ENCODE measurements around the gene WDR46.

WDR46 gene

GRCh38 chr6:33312361-33313104 lies 23.5 kb upstream of the WDR46 start:
- no peak overlapping the region for H3K27ac ChIP-seq (ENCODE audit: low read length)

GRCh38 chr6:33306356-33306755 lies 17.3 kb upstream of the WDR46 start:
- Histone ChIP-seq H3K27me3 (ENCODE audit: control insufficient read depth, insufficient read depth, low read length) (no peaks in the 10 kb centered on the region), H3K36me3 (ENCODE audit: control insufficient read depth, low read depth, low read length) (peaks cover 8% of the 10 kb centered on the region), H3K4me3 (ENCODE audit: low read length) (no peak overlapping the region), H3K9me3 (ENCODE audit: control insufficient read depth, low read depth, low read length) (no peaks in the 10 kb centered on the region), H3K4me1 (ENCODE audit: control insufficient read depth, low read depth, low read length) (no peaks in the 10 kb centered on the region), H3K9ac (ENCODE audit: low read length) (no peak overlapping the region), H3K27ac (ENCODE audit: low read length) (no peak overlapping the region)

More at GRCh38 chr6:33312361-33313104, 23.5 kb upstream of the WDR46 start:
- Histone ChIP-seq H3K27me3 (ENCODE audit: control insufficient read depth, insufficient read depth, low read length) (no peaks in the 10 kb centered on the region), H3K4me3 (ENCODE audit: low read length) (peak overlapping the region; percentile 89), H3K9ac (ENCODE audit: low read length) (peak overlapping the region; percentile 82), H3K36me3 (ENCODE audit: control insufficient read depth, low read depth, low read length) (no peaks in the 10 kb centered on the region), H3K9me3 (ENCODE audit: control insufficient read depth, low read depth, low read length) (no peaks in the 10 kb centered on the region), H3K4me1 (ENCODE audit: control insufficient read depth, low read depth, low read length) (peaks cover 15% of the 10 kb centered on the region)

GRCh38 chr6:33305052-33305451 lies 16.0 kb upstream of the WDR46 start:
- H3K36me3 ChIP-seq (ENCODE audit: control insufficient read depth, low read depth, low read length), result peaks cover 8% of the 10 kb centered on the region
- H3K4me3 ChIP-seq (ENCODE audit: low read length), result no peak overlapping the region
- no peaks in the 10 kb centered on the region for H3K27me3 ChIP-seq (ENCODE audit: control insufficient read depth, insufficient read depth, low read length)
- no peak overlapping the region for H3K9ac ChIP-seq (ENCODE audit: low read length)
- no peaks in the 10 kb centered on the region for H3K9me3 ChIP-seq (ENCODE audit: control insufficient read depth, low read depth, low read length)
- no peaks in the 10 kb centered on the region for H3K4me1 ChIP-seq (ENCODE audit: control insufficient read depth, low read depth, low read length)
- no peak overlapping the region for H3K27ac ChIP-seq (ENCODE audit: low read length)

- H3K36me3 ChIP-seq (ENCODE audit: control insufficient read depth, low read depth, low read length), result peaks cover 8% of the 10 kb centered on the region
- H3K4me1 ChIP-seq (ENCODE audit: control insufficient read depth, low read depth, low read length), result no peaks in the 10 kb centered on the region
- H3K9ac ChIP-seq (ENCODE audit: low read length), result no peak overlapping the region
- no peak overlapping the region for H3K27ac ChIP-seq (ENCODE audit: low read length)
- no peak overlapping the region for H3K4me3 ChIP-seq (ENCODE audit: low read length)
- no peaks in the 10 kb centered on the region for H3K27me3 ChIP-seq (ENCODE audit: control insufficient read depth, insufficient read depth, low read length)
- no peaks in the 10 kb centered on the region for H3K9me3 ChIP-seq (ENCODE audit: control insufficient read depth, low read depth, low read length)
Observed at GRCh38 chr6:33304216-33304615, 15.2 kb upstream of the WDR46 start.

DNA sequence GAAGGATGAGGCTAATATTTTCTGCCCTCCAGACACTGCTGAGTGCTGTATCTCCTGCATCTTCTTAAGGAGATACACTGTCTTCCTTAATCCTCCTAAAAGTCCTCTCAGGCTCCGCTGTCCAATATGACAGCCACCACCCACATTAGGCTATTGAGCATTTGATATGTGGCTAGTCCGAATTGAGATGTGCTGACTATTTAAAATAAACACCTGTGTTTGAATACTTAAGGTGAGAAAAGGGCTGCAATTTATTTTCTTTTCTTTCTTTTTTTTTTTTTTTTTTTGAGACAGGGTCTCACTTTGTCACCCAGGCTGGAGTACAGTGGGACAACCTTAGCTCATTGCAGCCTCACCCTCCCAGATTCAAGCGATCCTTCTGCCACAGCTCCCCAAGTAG lies 12.8 kb upstream of the WDR46 start:
- H3K4me1 ChIP-seq (ENCODE audit: control insufficient read depth, low read depth, low read length), result peaks cover 3% of the 10 kb centered on the region

DNA sequence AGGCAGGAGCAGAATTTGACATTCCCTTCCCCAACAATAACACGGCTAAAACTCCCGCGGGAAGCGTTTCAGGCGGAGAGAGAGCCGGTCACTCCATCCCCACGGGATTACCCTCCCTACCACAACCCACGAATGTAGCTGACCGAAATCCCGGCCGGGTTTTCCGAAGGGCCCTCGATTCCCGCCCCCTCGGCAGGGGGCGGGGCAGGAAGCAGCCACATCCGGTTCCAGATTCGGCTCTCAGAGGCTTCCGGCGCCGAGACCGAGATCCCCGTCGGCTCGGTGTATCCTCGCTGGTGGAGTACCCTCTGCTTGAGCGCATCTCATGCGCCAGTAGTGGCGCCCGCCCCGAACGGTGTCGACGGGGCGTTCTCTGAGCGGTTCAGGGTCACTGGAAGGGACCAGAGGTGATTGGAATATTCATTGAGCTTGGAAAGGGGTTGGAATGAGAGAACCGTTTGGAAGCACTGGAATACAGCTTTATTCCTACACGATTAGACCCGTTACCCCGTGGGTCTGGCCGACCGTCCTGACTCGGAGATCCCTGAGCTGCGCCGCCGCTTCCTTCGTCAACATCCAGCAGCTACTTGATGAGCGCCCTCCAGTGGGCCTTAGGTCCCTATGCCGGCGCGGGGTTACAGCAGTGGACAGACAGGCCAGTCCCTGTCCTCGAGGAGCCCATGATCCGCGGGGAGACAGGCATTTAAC lies 10.4 kb upstream of the WDR46 start:
- H3K9me3 ChIP-seq (ENCODE audit: control insufficient read depth, low read depth, low read length), result no peaks in the 10 kb centered on the region
- no peaks in the 10 kb centered on the region for H3K27me3 ChIP-seq (ENCODE audit: control insufficient read depth, insufficient read depth, low read length)
- H3K27ac ChIP-seq (ENCODE audit: low read length), result peak overlapping the region; percentile 82
- H3K36me3 ChIP-seq (ENCODE audit: control insufficient read depth, low read depth, low read length), result peaks cover 8% of the 10 kb centered on the region
- peaks cover 3% of the 10 kb centered on the region for H3K4me1 ChIP-seq (ENCODE audit: control insufficient read depth, low read depth, low read length)
- peak overlapping the region; percentile 85 for H3K9ac ChIP-seq (ENCODE audit: low read length)
- H3K4me3 ChIP-seq (ENCODE audit: low read length), result peak overlapping the region; percentile 92

More for the DNA sequence above, 12.8 kb upstream of the WDR46 start:
- H3K9ac ChIP-seq (ENCODE audit: low read length), result no peak overlapping the region
- H3K27ac ChIP-seq (ENCODE audit: low read length), result no peak overlapping the region
- no peaks in the 10 kb centered on the region for H3K27me3 ChIP-seq (ENCODE audit: control insufficient read depth, insufficient read depth, low read length)
- peaks cover 8% of the 10 kb centered on the region for H3K36me3 ChIP-seq (ENCODE audit: control insufficient read depth, low read depth, low read length)
- no peak overlapping the region for H3K4me3 ChIP-seq (ENCODE audit: low read length)
- no peaks in the 10 kb centered on the region for H3K9me3 ChIP-seq (ENCODE audit: control insufficient read depth, low read depth, low read length)

DNA sequence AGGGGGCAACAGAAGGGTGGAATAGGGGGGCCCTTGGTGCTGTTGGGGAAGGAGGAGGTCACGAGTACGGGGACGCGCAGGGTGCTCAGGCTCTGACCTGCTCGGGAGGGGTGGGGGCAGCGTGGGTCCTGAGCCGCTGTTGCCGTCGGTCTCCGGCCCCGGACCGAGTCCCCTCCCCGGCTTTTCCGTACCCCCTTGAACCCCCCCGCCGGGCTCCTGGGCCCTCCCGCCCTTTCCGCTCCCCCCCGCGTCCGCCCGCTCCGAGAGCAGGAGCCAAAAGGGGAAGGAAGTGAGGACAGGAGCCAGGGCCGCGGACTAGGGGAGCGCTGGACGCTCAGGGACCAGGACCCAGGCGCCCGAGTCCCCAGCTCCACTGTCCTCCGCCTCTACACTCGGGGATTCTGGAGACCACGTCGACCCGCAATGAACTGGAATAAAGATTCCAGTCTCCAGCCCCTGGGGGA lies 9.8 kb upstream of the WDR46 start, which contains the start of gene RGL2:
Gene RGL2 (minus strand): TSS at position 170 of the 464 bp plus-strand sequence. CDS start 332 bp downstream, outside the sequence.
- Histone ChIP-seq H3K9me3 (ENCODE audit: control insufficient read depth, low read depth, low read length) (no peaks in the 10 kb centered on the region), H3K4me3 (ENCODE audit: low read length) (peak within 1 kb of the TSS; percentile 92), H3K27me3 (ENCODE audit: control insufficient read depth, insufficient read depth, low read length) (no peaks in the 10 kb centered on the region)

DNA sequence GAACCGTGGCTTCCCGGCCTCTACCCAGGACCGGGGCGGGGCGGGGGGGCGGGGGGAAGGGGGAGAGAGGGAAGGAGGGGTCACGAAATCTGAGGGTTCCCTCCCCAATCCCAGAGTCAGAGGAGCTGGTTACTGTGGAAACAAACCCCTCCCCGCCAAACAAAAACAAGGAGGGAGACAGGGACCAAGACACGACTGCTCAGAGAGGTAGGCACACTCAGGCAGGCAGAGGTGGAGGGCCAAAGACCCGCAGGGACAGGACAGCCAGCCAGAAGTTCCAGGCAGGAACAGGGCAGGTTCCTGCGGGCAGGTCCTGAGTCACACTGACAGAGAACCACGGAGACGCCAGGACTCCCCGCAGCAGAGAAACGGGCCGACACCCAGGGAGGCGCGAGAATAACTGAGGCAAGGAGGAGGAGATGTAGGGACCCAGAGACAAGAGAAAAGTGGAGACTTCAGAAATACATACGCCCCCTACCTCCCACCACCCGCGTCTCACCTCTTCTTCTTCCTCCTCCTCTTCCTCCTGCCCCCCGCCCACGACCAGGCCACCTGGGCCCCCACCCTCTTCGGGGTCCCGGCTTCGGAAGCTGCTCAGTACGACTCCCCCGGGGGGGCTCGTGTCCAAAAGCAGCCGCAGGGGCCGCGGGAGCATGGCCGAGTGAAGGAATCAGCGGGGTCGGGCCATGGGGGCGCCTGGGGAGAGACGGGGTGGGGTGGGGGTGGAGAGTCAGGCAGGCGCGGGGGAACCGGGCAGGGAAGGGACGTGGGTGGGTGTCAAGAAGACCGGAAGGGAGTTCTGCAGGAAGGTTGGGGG lies 9.1 kb upstream of the WDR46 start:
- peak overlapping the region; percentile 92 for H3K4me3 ChIP-seq (ENCODE audit: low read length)
- H3K36me3 ChIP-seq (ENCODE audit: control insufficient read depth, low read depth, low read length), result no peaks in the 10 kb centered on the region
- peaks cover 3% of the 10 kb centered on the region for H3K4me1 ChIP-seq (ENCODE audit: control insufficient read depth, low read depth, low read length)
- peak overlapping the region; percentile 85 for H3K9ac ChIP-seq (ENCODE audit: low read length)
- H3K27ac ChIP-seq (ENCODE audit: low read length), result no peak overlapping the region
- no peaks in the 10 kb centered on the region for H3K9me3 ChIP-seq (ENCODE audit: control insufficient read depth, low read depth, low read length)
- H3K27me3 ChIP-seq (ENCODE audit: control insufficient read depth, insufficient read depth, low read length), result no peaks in the 10 kb centered on the region

More for the DNA sequence above, 9.8 kb upstream of the WDR46 start, which contains the start of gene RGL2:
- Histone ChIP-seq H3K36me3 (ENCODE audit: control insufficient read depth, low read depth, low read length) (peaks cover 4% of the 10 kb centered on the region), H3K27ac (ENCODE audit: low read length) (peak within 1 kb of the TSS; percentile 82), H3K9ac (ENCODE audit: low read length) (peak within 1 kb of the TSS; percentile 85), H3K4me1 (ENCODE audit: control insufficient read depth, low read depth, low read length) (peaks cover 3% of the 10 kb centered on the region)

DNA sequence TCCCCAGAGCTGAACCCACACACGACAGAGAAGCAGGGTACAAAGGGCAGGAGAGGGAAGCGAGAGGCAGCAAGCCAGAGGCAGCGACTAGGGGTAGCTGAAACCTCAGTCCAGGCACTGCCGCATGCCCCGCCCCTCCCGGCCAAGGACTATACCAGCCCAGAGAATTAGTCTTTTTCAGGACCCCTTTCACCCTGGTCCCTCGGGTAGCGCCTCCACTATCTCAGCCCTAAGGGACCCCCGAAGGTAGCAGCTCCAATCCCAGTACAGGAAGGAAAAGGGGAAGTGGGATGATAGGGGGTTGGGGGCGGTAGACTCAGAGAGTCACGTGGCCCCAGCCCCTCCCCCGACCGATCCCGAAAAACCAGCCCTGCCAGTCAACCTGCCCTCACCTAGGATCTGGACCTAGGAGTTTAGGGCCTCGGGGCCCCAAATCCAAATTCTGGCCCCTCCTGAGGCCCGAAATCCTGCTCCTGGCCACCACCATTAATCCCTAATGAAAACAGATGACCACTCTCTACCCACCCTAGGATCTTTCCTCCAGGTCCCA lies 8.4 kb upstream of the WDR46 start:
- Histone ChIP-seq H3K9me3 (ENCODE audit: control insufficient read depth, low read depth, low read length) (no peaks in the 10 kb centered on the region), H3K4me3 (ENCODE audit: low read length) (peak overlapping the region; percentile 92), H3K27me3 (ENCODE audit: control insufficient read depth, insufficient read depth, low read length) (no peaks in the 10 kb centered on the region), H3K9ac (ENCODE audit: low read length) (peak overlapping the region; percentile 85), H3K4me1 (ENCODE audit: control insufficient read depth, low read depth, low read length) (peaks cover 3% of the 10 kb centered on the region), H3K27ac (ENCODE audit: low read length) (peak overlapping the region; percentile 81), H3K36me3 (ENCODE audit: control insufficient read depth, low read depth, low read length) (peaks cover under 1% of the 10 kb centered on the region)

GRCh38 chr6:33296797-33297405 lies 7.9 kb upstream of the WDR46 start:
- Histone ChIP-seq H3K4me1 (ENCODE audit: control insufficient read depth, low read depth, low read length) (peaks cover 3% of the 10 kb centered on the region), H3K36me3 (ENCODE audit: control insufficient read depth, low read depth, low read length) (peaks cover 7% of the 10 kb centered on the region), H3K4me3 (ENCODE audit: low read length) (peak overlapping the region; percentile 92), H3K9ac (ENCODE audit: low read length) (peak overlapping the region; percentile 85), H3K27me3 (ENCODE audit: control insufficient read depth, insufficient read depth, low read length) (no peaks in the 10 kb centered on the region), H3K9me3 (ENCODE audit: control insufficient read depth, low read depth, low read length) (no peaks in the 10 kb centered on the region), H3K27ac (ENCODE audit: low read length) (peak overlapping the region; percentile 81)

Data from iPS-18a (cell line).